Gastroesophageal sphincter (tissue), 3 donors: Measurements from ENCODE around the gene DMD.

Experiments used
- CTCF ChIP-seq, 4 experiments: fragments of 200-600 bp in 2 of 4; fragments of 450-650 bp in 2 of 4; sonication (generic) in 1 of 4; IDR thresholded peaks; one replicate each; pipeline ENCODE4 v1.5.1; 2017 to 2019; ENCODE audit warnings: antibody characterized with exemption in 4 of 4, mild to moderate bottlenecking in 2 of 4, moderate library complexity in 2 of 4
- POLR2A ChIP-seq, 2 donors: fragments of 450-650 bp; IDR thresholded peaks; one replicate each; pipeline ENCODE4 v1.6.1; 2017; ENCODE audit warnings: antibody characterized with exemption in 2 of 2, mild to moderate bottlenecking in 2 of 2, moderate library complexity in 1 of 2
- POLR2AphosphoS5 ChIP-seq: sonication (generic); formaldehyde crosslinking; IDR thresholded peaks from one replicate; pipeline ENCODE4 v1.6.1; 2017; ENCODE audit warnings: antibody characterized with exemption

DNA sequence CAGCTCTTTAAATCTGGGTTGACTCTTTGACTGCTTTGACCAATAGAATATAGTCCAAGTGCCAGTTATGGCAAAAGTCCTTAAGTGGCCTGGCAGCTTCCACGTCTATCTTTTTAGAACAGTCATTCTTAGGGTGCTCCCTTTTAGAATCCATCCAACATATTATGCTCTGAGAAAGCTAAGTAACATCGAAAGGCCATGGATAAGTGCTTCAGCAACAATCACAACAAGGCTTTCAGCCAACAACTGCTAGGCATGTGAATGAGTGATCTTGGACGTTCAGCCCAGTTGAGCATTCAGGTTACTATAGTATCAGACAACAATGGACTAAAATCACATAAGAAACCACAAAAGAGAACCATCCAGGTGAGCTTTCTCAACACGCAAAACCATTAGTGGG lies 818.7 kb downstream of the DMD start:
- TF ChIP-seq CTCF (IDR thresholded peaks at IDR 0.05): no peak
- TF ChIP-seq POLR2A (IDR thresholded peaks at IDR 0.05): no peak
- no peak for TF ChIP-seq POLR2AphosphoS5
